H1 (cell line): ENCODE measurements around the gene DYNAP. TPM values are rescaled to one million over a fixed set of nuclear protein-coding genes. Genes with fewer than 3 reads are reported as not detected.

Experiments used
- CTCF ChIA-PET: fragments of 300-600 bp; sonication (Branson Sonifier 250); formaldehyde crosslinking; loops from one replicate; lab custom pipeline; 2021; ENCODE audit not compliant: partially characterized antibody; lab: Charles Lee
- POLR2A ChIA-PET: fragments of 300-600 bp; sonication (Branson Sonifier 250); formaldehyde crosslinking; loops from one replicate; lab custom pipeline; 2021; ENCODE audit warnings: inconsistent platforms; ENCODE audit not compliant: partially characterized antibody; lab: Charles Lee
- DNase-seq, 2 experiments: peaks; one replicate each; pipeline versions ENCODE4 v3.0.0 to v3.0.0-alpha.2; 2010 to 2022; ENCODE audit warnings: low spot score in 2 of 2, low read depth in 1 of 2, mixed read lengths in 1 of 2
- FAIRE-seq: peaks from 2 replicates; lab custom pipeline; 2011; peaks lifted over from hg19 to GRCh38; lab: Jason Lieb, UNC
- H2AFZ ChIP-seq: 2 replicates; pipeline ENCODE4 v1.8.1; 2012; ENCODE audit warnings: low read length, inconsistent platforms
- H2AK5ac ChIP-seq: 2 replicates; pipeline ENCODE4 v1.6.1; 2013; ENCODE audit warnings: low read depth, low read length
- H2BK120ac ChIP-seq: replicated peaks from 2 replicates; pipeline ENCODE3; 2013; ENCODE audit warnings: low read depth, low read length, inconsistent platforms
- H2BK12ac ChIP-seq: 2 replicates; pipeline ENCODE4 v1.6.1; 2013; ENCODE audit warnings: low read depth, low read length
- H2BK15ac ChIP-seq: 2 replicates; pipeline ENCODE4 v1.6.1; 2013; ENCODE audit warnings: low read length
- H2BK20ac ChIP-seq: 2 replicates; pipeline ENCODE4 v1.6.1; 2013; ENCODE audit warnings: low read length
- H2BK5ac ChIP-seq: 2 replicates; pipeline ENCODE4 v1.6.1; 2013; ENCODE audit warnings: low read depth, low read length
- H3K14ac ChIP-seq: 2 replicates; pipeline ENCODE4 v1.6.1; 2013; ENCODE audit warnings: inconsistent platforms; ENCODE audit not compliant: insufficient read length
- H3K18ac ChIP-seq: 2 replicates; pipeline ENCODE4 v1.6.1; 2013; ENCODE audit warnings: low read length; ENCODE audit errors: extremely low read depth
- H3K23ac ChIP-seq: 2 replicates; pipeline ENCODE4 v1.6.1; 2013; ENCODE audit warnings: inconsistent platforms; ENCODE audit not compliant: insufficient read length
- H3K23me2 ChIP-seq: 2 replicates; pipeline ENCODE4 v1.6.1; 2013; ENCODE audit warnings: low read depth, low read length
- H3K27ac ChIP-seq: 2 replicates; pipeline ENCODE4 v1.6.1; 2011; ENCODE audit warnings: low read depth, low read length, inconsistent platforms
- H3K27me3 ChIP-seq, 4 experiments: replicated peaks in 1 of 4; 1 replicate in 1 of 4; 2 replicates in 3 of 4; pipeline versions ENCODE4 v1.6.1 to v1.8.1; 2011 to 2013; ENCODE audit warnings: low read length in 3 of 4, mild to moderate bottlenecking in 3 of 4, inconsistent platforms in 2 of 4, mixed read lengths in 2 of 4, moderate library complexity in 1 of 4; ENCODE audit not compliant: control insufficient read depth in 3 of 4, insufficient read depth in 3 of 4; ENCODE audit errors: extremely low read depth in 1 of 4
- H3K36me3 ChIP-seq, 4 experiments: 2 replicates each; pipeline versions ENCODE4 v1.6.1 to v1.8.1; 2011 to 2013; ENCODE audit warnings: mild to moderate bottlenecking in 4 of 4, low read length in 3 of 4, moderate library complexity in 2 of 4, control low read depth in 1 of 4, inconsistent platforms in 1 of 4; ENCODE audit not compliant: insufficient read depth in 4 of 4, control insufficient read depth in 2 of 4
- H3K4ac ChIP-seq: replicated peaks from 2 replicates; pipeline ENCODE3; 2013; ENCODE audit warnings: low read length, low read depth, mixed read lengths, inconsistent platforms; ENCODE audit not compliant: insufficient read length
- H3K4me1 ChIP-seq, 4 experiments: replicated peaks in 1 of 4; 1 replicate in 1 of 4; 2 replicates in 3 of 4; pipeline versions ENCODE4 v1.6.1 to v1.8.1; 2011 to 2013; ENCODE audit warnings: low read length in 3 of 4, inconsistent platforms in 2 of 4, mixed read lengths in 1 of 4; ENCODE audit not compliant: insufficient read depth in 4 of 4, control insufficient read depth in 3 of 4
- H3K4me2 ChIP-seq, 2 experiments: 2 replicates each; pipeline versions ENCODE4 v1.6.1 to v1.8.1; 2011 to 2013; ENCODE audit warnings: low read depth in 2 of 2, low read length in 2 of 2, control low read depth in 1 of 2, inconsistent platforms in 1 of 2, mild to moderate bottlenecking in 1 of 2; ENCODE audit not compliant: insufficient read depth in 1 of 2
- H3K4me3 ChIP-seq, 4 experiments: fragments of 200-600, 300-600 bp in 1 of 4; sonication (generic), shearing (Covaris generic), sonication (Bioruptor Twin) in 1 of 4; 2 replicates each; pipeline versions ENCODE4 v1.5.1 to v1.8.1; 2011 to 2016; ENCODE audit warnings: low read length in 4 of 4, low read depth in 3 of 4, control low read depth in 2 of 4, inconsistent platforms in 2 of 4, mild to moderate bottlenecking in 2 of 4, mixed read lengths in 1 of 4, moderate library complexity in 1 of 4; ENCODE audit not compliant: insufficient read depth in 2 of 4; ENCODE audit errors: extremely low read depth in 1 of 4
- H3K56ac ChIP-seq: replicated peaks from 2 replicates; pipeline ENCODE3; 2013; ENCODE audit warnings: low read depth, mild to moderate bottlenecking, mixed read lengths, low read length, inconsistent platforms; ENCODE audit not compliant: insufficient read length
- H3K79me1 ChIP-seq: 2 replicates; pipeline ENCODE4 v1.6.1; 2013; ENCODE audit warnings: low read depth, low read length, control low read depth
- H3K79me2 ChIP-seq, 2 experiments: 2 replicates each; pipeline versions ENCODE4 v1.6.1 to v1.8.1; 2012 to 2013; ENCODE audit warnings: low read length in 2 of 2, mild to moderate bottlenecking in 2 of 2, inconsistent platforms in 1 of 2; ENCODE audit not compliant: insufficient read depth in 2 of 2, control insufficient read depth in 1 of 2
- H3K9ac ChIP-seq, 4 experiments: replicated peaks in 1 of 4; 1 replicate in 1 of 4; 2 replicates in 3 of 4; pipeline versions ENCODE4 v1.6.1 to v1.8.1; 2011 to 2013; ENCODE audit warnings: low read depth in 3 of 4, low read length in 3 of 4, control low read depth in 2 of 4, mild to moderate bottlenecking in 2 of 4, moderate library complexity in 2 of 4, inconsistent platforms in 1 of 4; ENCODE audit errors: extremely low read depth in 1 of 4
- H3K9me3 ChIP-seq, 2 experiments: 2 replicates each; pipeline versions ENCODE4 v1.6.1 to v1.8.1; 2012 to 2013; ENCODE audit warnings: mild to moderate bottlenecking in 2 of 2, moderate library complexity in 2 of 2, control low read depth in 1 of 2, inconsistent platforms in 1 of 2, low read depth in 1 of 2, low read length in 1 of 2, mixed read lengths in 1 of 2; ENCODE audit not compliant: insufficient read depth in 2 of 2
- H4K20me1 ChIP-seq, 2 experiments: replicated peaks in 1 of 2; 2 replicates each; pipeline versions ENCODE3 to v1.8.1; 2011 to 2013; ENCODE audit warnings: inconsistent platforms in 2 of 2, low read length in 2 of 2, mild to moderate bottlenecking in 1 of 2; ENCODE audit not compliant: insufficient read depth in 2 of 2, control insufficient read depth in 1 of 2
- H4K5ac ChIP-seq: 2 replicates; pipeline ENCODE4 v1.6.1; 2013; ENCODE audit warnings: low read length, low read depth, mixed read lengths, inconsistent platforms; ENCODE audit not compliant: insufficient read length
- H4K8ac ChIP-seq: 2 replicates; pipeline ENCODE4 v1.8.0; 2013; ENCODE audit warnings: mild to moderate bottlenecking, moderate library complexity, low read length, inconsistent platforms; ENCODE audit not compliant: insufficient read depth; ENCODE audit errors: extremely low read depth
- H4K91ac ChIP-seq: replicated peaks from 2 replicates; pipeline ENCODE3; 2013; ENCODE audit warnings: low read length, mixed read lengths, inconsistent platforms; ENCODE audit not compliant: insufficient read length
- ASH2L ChIP-seq: fragments of 200-600, 300-600 bp; sonication (generic); IDR thresholded peaks from one replicate; pipeline ENCODE4 v1.7.1; 2017; ENCODE audit warnings: low read length
- EP300 ChIP-seq, 2 experiments: IDR thresholded peaks; 1 replicate in 1 of 2; 2 replicates in 1 of 2; pipeline ENCODE4 v1.6.1; 2011 to 2012; ENCODE audit warnings: low read depth in 2 of 2, low read length in 2 of 2, mild to moderate bottlenecking in 2 of 2, borderline replicate concordance in 1 of 2, inconsistent platforms in 1 of 2, moderate library complexity in 1 of 2
- JUND ChIP-seq: IDR thresholded peaks from 2 replicates; pipeline ENCODE4 v1.6.1; 2011; ENCODE audit warnings: mild to moderate bottlenecking, improper control_type of control experiment, low read length
- KDM4A ChIP-seq: IDR thresholded peaks from one replicate; pipeline ENCODE4 v1.7.1; 2012; ENCODE audit warnings: low read depth, mild to moderate bottlenecking, moderate library complexity, low read length, inconsistent platforms; ENCODE audit not compliant: severe bottlenecking
- POU5F1 ChIP-seq: IDR thresholded peaks from 2 replicates; pipeline ENCODE4 v1.6.1; 2011; ENCODE audit warnings: low read depth, mild to moderate bottlenecking, low read length, moderate library complexity
- WGBS, 2 experiments: shearing (Covaris generic) in 1 of 2; methylation state at CpG; one replicate each; pipeline versions ENCODE4 v1.1.6 to v1.1.7; 2013 to 2015; ENCODE audit warnings: low lambda C conversion rate in 2 of 2, mixed read lengths in 2 of 2, inconsistent platforms in 1 of 2, low coverage in 1 of 2, missing lambda C conversion rate in 1 of 2; ENCODE audit not compliant: insufficient replicate concordance in 2 of 2, insufficient coverage in 1 of 2, insufficient read length in 1 of 2; ENCODE audit errors: extremely low coverage in 1 of 2, missing lambda C conversion rate in 1 of 2; 5-methylcytosine and 5-hydroxymethylcytosine counted together
- polyA plus RNA-seq, 7 experiments: library from polyadenylated mRNA; depleted of rRNA in 3 of 7; stranded (reverse) in 5 of 7; unstranded in 2 of 7; fragments of >200 nt in 5 of 7; fragments of 200-250 nt in 2 of 7; gene quantifications; 1 replicate in 5 of 7; 2 replicates in 1 of 7; 4 replicates in 1 of 7; pipeline versions ENCODE4 v1.2.1 to v1.2.3, GENCODE V29; 2011 to 2013; ENCODE audit warnings: missing spikeins in 2 of 7, mixed read lengths in 2 of 7
- total RNA-seq: library from RNA; stranded (reverse); fragmentation: NEBNext Ultra II Directional; extraction: Animal tissue kit (Norgen Biotek cat#: 25700); gene quantifications from 2 replicates; pipeline ENCODE4 v1.2.1, GENCODE V29; 2021

The DYNAP gene
- total and polyA plus RNA-seq, 2 of the 8 experiments (the other 6 are each of a cell fraction or from before 2014, with no cell fraction given): 0.22 to 1.5 TPM

DNA sequence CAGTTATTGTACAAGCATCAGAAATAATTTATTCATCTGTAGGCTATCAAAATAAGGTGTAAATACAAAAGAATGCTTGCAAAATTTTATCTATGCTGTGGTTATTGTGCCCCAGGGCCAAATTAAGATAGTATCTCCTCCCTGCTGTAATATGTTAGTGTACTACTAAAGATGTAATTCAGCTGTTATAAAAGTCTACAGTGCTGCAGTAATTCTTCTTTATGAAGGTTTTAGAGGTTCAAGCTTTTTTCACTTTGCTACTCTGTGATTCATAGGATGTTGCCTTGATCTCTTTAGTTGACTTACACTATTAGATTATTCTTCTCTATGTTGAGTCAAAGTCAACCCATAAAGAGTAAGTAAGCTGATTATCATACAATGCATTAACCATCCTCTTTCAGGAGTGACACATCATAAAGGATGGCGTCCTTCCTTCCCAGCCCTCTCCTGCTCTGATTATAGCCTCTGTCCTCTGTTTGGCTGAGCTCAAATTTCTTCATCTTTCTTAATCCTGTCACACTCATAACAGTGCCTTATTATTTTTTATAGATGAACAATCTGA, 29.3 kb upstream of the DYNAP start:
- Histone ChIP-seq H3K4me1 (peaks cover 0 to 3% (median 1%) of the 10 kb centered on the region in 4 experiments; a peak in 5 of 7 replicates), H2AFZ (no peak overlapping the region), H3K56ac (no peak overlapping the region), H3K36me3 (no peaks in the 10 kb centered on the region), H3K4ac (no peak overlapping the region), H4K20me1 (no peaks in the 10 kb centered on the region), H2BK15ac (no peak overlapping the region), H4K8ac (no peak overlapping the region), H4K5ac (no peak overlapping the region), H3K79me1 (no peaks in the 10 kb centered on the region), H3K23me2 (no peaks in the 10 kb centered on the region), H3K23ac (no peak overlapping the region), H3K9me3 (no peaks in the 10 kb centered on the region), H2BK12ac (no peak overlapping the region), H2BK5ac (no peak overlapping the region), H3K18ac (no peak overlapping the region), H3K79me2 (no peaks in the 10 kb centered on the region), H4K91ac (no peak overlapping the region), H3K27me3 (no peaks in the 10 kb centered on the region), H3K9ac (no peak overlapping the region), H3K14ac (no peak overlapping the region), H2BK120ac (no peak overlapping the region), H3K4me3 (no peak overlapping the region), H2BK20ac (no peak overlapping the region), H2AK5ac (no peak overlapping the region), H3K4me2 (no peak overlapping the region), H3K27ac (no peak overlapping the region)
- FAIRE-seq: no peak
- CTCF ChIA-PET: interaction anchor here (0.8 to 2.0 kb wide), 7 partner anchors 9 to 205 kb away, joined by 3 to 6 read pairs (median 4); no protein-coding TSS in a partner anchor
- DNase-seq: no peak
- TF ChIP-seq ASH2L (no peak), JUND (no peak), EP300 (IDR thresholded peaks at IDR 0.05; ENCODE audit: borderline replicate concordance in 1 of 2, low read depth in 2 of 2, low read length in 2 of 2) (no peak), KDM4A (no peak), POU5F1 (no peak)
- WGBS, 2 experiments: 92% methylated on average over 1 of the region's 1 CpG; no CpG with 5 or more reads in 1 of the 2 experiments
- POLR2A ChIA-PET: interaction anchor here (1.2 to 1.8 kb wide), 2 partner anchors 9 to 32 kb away, joined by 4 read pairs; no protein-coding TSS in a partner anchor
